Panc1 (cell line): Measurements from ENCODE around the gene LOXL3. TPM values are rescaled to one million over a fixed set of nuclear protein-coding genes. Genes with fewer than 3 reads are reported as not detected.

Source experiments
- ATAC-seq: fragments of 200-7000 bp; cut with Tn5 transposase; 2 replicates; pipeline ENCODE4 v1.9.1; 2020; ENCODE audit warnings: mild to moderate bottlenecking, moderate library complexity
- BruUV-seq: library from RNA; stranded (reverse); fragments of 400-500 nt; replicated peaks from 2 replicates; lab custom pipeline; 2021; lab: Mats Ljungman, UMichigan
- CTCF ChIA-PET: fragments of 300-600 bp; sonication (Branson Sonifier 250); formaldehyde crosslinking; loops from one replicate; lab custom pipeline; 2022; ENCODE audit warnings: antibody characterized with exemption; lab: Charles Lee
- POLR2A ChIA-PET: fragments of 300-600 bp; sonication (Branson Sonifier 250); formaldehyde crosslinking; loops from one replicate; lab custom pipeline; 2022; ENCODE audit warnings: antibody characterized with exemption; lab: Charles Lee
- DNase-seq: peaks from one replicate; pipeline ENCODE4 v3.0.0-alpha.2; 2010; ENCODE audit warnings: low read depth, low spot score
- H3K27ac ChIP-seq: 2 replicates; pipeline ENCODE4 v1.5.1; 2011; ENCODE audit warnings: mild to moderate bottlenecking, low read length, inconsistent platforms
- H3K27me3 ChIP-seq: fragments of 200-500 bp; sonication (Bioruptor generic); 2 replicates; pipeline ENCODE4 v1.6.0; 2014; ENCODE audit warnings: low read length, inconsistent platforms; ENCODE audit not compliant: control insufficient read depth, insufficient read depth
- H3K36me3 ChIP-seq: fragments of 200-500 bp; sonication (Bioruptor generic); 2 replicates; pipeline ENCODE4 v1.5.1; 2014; ENCODE audit warnings: inconsistent platforms, mild to moderate bottlenecking, low read length, moderate library complexity; ENCODE audit not compliant: control insufficient read depth, insufficient read depth
- H3K4me1 ChIP-seq: 2 replicates; pipeline ENCODE4 v1.5.1; 2011; ENCODE audit warnings: inconsistent platforms, mild to moderate bottlenecking, low read length, moderate library complexity; ENCODE audit not compliant: control insufficient read depth, insufficient read depth
- H3K4me3 ChIP-seq, 2 experiments: 2 replicates each; pipeline ENCODE4 v1.5.1; 2011 to 2012; ENCODE audit warnings: low read depth in 2 of 2, low read length in 2 of 2, mild to moderate bottlenecking in 2 of 2, inconsistent platforms in 1 of 2, moderate library complexity in 1 of 2
- H3K9me3 ChIP-seq: fragments of 200-500 bp; sonication (Bioruptor generic); 2 replicates; pipeline ENCODE4 v1.5.1; 2014; ENCODE audit warnings: low read depth, mild to moderate bottlenecking, inconsistent platforms, low read length, moderate library complexity; ENCODE audit not compliant: control insufficient read depth, insufficient read depth
- CTCF ChIP-seq: fragments of 450-650 bp; IDR thresholded peaks from 2 replicates; pipeline ENCODE4 v1.5.1; 2017; ENCODE audit warnings: mild to moderate bottlenecking
- POLR2AphosphoS5 ChIP-seq: IDR thresholded peaks from 2 replicates; pipeline ENCODE4 v1.6.1; 2012; ENCODE audit warnings: mild to moderate bottlenecking, low read depth, low read length, moderate library complexity
- SIN3A ChIP-seq: IDR thresholded peaks from 2 replicates; pipeline ENCODE4 v1.6.1; 2012; ENCODE audit warnings: low read depth, mild to moderate bottlenecking, low read length, moderate library complexity, borderline replicate concordance; ENCODE audit not compliant: insufficient read depth
- TCF7L2 ChIP-seq: IDR thresholded peaks from 2 replicates; pipeline ENCODE4 v1.6.1; 2011; ENCODE audit warnings: mild to moderate bottlenecking, low read depth, low read length, inconsistent platforms
- in situ Hi-C: cut with HindIII; loops from 2 replicates; pipeline ENCODE4 v1.10.0; 2016; ENCODE audit warnings: low sequenced_read_pairs, low pct_unique_long_range_greater_than_20kb
- intact Hi-C: fragments of 100-400 bp; cut with micrococcal nuclease; formaldehyde crosslinking; loops from one replicate; pipeline ENCODE4 v1.10.0; 2022; ENCODE audit not compliant: unreplicated experiment
- total RNA-seq: library from RNA; stranded (reverse); gene quantifications from one replicate; pipeline ENCODE4 v1.2.1, GENCODE V29; 2021; ENCODE audit not compliant: unreplicated experiment
- TF ChIP-seq, protein P1 (sequence below), 2 experiments: IDR thresholded peaks; 2 replicates each; pipeline ENCODE4 v1.6.1; 2011 to 2012; ENCODE audit warnings: low read depth in 2 of 2, control low read depth in 1 of 2, low read length in 1 of 2, mild to moderate bottlenecking in 1 of 2, moderate library complexity in 1 of 2; ENCODE audit not compliant: insufficient read depth in 1 of 2

The LOXL3 gene
- total RNA-seq, 1 experiment from 2014 or later, result 1.0 TPM

DNA sequence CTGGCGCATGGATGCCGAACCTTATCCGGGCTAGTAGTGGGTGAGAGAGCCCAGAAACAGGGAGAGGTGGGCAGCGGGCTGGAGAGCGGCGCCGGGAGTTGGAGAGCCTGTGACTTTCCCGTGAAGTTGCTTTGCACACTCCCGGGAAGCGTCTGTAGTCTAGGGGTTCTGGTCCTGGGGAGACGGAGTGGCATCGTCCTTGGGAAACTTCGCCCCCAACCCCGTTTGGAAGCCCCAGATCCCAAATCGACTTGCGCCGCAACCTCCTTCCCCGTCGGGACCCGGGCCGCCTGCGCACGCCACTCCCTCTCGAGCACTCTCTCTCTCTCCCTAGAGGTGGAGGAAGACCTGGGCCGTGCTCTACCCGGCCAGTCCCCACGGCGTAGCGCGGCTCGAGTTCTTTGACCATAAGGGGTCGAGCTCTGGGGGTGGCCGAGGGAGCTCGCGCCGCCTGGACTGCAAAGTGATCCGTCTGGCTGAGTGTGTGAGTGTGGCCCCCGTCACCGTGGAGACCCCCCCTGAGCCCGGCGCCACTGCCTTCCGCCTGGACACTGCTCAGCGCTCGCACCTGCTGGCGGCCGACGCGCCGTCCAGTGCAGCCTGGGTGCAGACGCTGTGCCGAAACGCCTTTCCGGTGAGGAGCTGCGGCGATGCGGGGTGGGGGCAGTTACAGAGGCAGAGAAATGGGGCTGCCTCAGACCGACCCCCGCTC lies 1.2 kb upstream of the LOXL3 start:
- TF ChIP-seq SIN3A (no peak), CTCF (no peak), TCF7L2 (no peak), POLR2AphosphoS5 (no peak)
- TF ChIP-seq, protein P1, sequence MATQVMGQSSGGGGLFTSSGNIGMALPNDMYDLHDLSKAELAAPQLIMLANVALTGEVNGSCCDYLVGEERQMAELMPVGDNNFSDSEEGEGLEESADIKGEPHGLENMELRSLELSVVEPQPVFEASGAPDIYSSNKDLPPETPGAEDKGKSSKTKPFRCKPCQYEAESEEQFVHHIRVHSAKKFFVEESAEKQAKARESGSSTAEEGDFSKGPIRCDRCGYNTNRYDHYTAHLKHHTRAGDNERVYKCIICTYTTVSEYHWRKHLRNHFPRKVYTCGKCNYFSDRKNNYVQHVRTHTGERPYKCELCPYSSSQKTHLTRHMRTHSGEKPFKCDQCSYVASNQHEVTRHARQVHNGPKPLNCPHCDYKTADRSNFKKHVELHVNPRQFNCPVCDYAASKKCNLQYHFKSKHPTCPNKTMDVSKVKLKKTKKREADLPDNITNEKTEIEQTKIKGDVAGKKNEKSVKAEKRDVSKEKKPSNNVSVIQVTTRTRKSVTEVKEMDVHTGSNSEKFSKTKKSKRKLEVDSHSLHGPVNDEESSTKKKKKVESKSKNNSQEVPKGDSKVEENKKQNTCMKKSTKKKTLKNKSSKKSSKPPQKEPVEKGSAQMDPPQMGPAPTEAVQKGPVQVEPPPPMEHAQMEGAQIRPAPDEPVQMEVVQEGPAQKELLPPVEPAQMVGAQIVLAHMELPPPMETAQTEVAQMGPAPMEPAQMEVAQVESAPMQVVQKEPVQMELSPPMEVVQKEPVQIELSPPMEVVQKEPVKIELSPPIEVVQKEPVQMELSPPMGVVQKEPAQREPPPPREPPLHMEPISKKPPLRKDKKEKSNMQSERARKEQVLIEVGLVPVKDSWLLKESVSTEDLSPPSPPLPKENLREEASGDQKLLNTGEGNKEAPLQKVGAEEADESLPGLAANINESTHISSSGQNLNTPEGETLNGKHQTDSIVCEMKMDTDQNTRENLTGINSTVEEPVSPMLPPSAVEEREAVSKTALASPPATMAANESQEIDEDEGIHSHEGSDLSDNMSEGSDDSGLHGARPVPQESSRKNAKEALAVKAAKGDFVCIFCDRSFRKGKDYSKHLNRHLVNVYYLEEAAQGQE (IDR thresholded peaks at IDR 0.05; ENCODE audit: insufficient read depth in 1 of 2, low read depth in 2 of 2, low read length in 1 of 2), result no peak
- POLR2A ChIA-PET, result no interaction called here
- ATAC-seq, result peak; percentile 69
- no peak for DNase-seq
- no peaks in the 10 kb centered on the region for H3K27me3 ChIP-seq
- H3K4me1 ChIP-seq, result peaks cover 11% of the 10 kb centered on the region; the same call in 1 of the 2 replicates
- H3K27ac ChIP-seq, result no peak overlapping the region
- H3K36me3 ChIP-seq, result no peaks in the 10 kb centered on the region
- H3K4me3 ChIP-seq, result peak overlapping the region; percentile 61 to 83
- H3K9me3 ChIP-seq, result no peaks in the 10 kb centered on the region
- no TSS peak for BruUV-seq
- CTCF ChIA-PET, result no interaction called here
- in situ Hi-C loops (no loop called here), intact Hi-C loops (no loop called here)

GRCh38 chr2:74552914-74553811 lies 579 bp downstream of the LOXL3 start:
- Histone ChIP-seq H3K9me3 (no peaks in the 10 kb centered on the region), H3K36me3 (no peaks in the 10 kb centered on the region), H3K4me3 (peak overlapping the region; percentile 61 to 83), H3K4me1 (peaks cover 20% of the 10 kb centered on the region), H3K27ac (no peak overlapping the region), H3K27me3 (no peaks in the 10 kb centered on the region; the same call in 1 of the 2 replicates)
- no peak for ATAC-seq
- POLR2A ChIA-PET, result no interaction called here
- CTCF ChIA-PET, result interaction anchor here (0.6 to 1.1 kb wide), 2 partner anchors 19 to 361 kb away, joined by 6 to 14 read pairs; no protein-coding TSS in a partner anchor
- intact Hi-C loops, result no loop called here
- TF ChIP-seq POLR2AphosphoS5 (no peak), SIN3A (no peak), TCF7L2 (no peak), CTCF (no peak)
- TF ChIP-seq, protein P1 (IDR thresholded peaks at IDR 0.05; ENCODE audit: insufficient read depth in 1 of 2, low read depth in 2 of 2, low read length in 1 of 2), result no peak
- DNase-seq, result no peak
- in situ Hi-C loops, result no loop called here
- BruUV-seq, result no TSS peak
